ENCODE results near the gene CNTNAP5.

CNTNAP5 gene

DNA sequence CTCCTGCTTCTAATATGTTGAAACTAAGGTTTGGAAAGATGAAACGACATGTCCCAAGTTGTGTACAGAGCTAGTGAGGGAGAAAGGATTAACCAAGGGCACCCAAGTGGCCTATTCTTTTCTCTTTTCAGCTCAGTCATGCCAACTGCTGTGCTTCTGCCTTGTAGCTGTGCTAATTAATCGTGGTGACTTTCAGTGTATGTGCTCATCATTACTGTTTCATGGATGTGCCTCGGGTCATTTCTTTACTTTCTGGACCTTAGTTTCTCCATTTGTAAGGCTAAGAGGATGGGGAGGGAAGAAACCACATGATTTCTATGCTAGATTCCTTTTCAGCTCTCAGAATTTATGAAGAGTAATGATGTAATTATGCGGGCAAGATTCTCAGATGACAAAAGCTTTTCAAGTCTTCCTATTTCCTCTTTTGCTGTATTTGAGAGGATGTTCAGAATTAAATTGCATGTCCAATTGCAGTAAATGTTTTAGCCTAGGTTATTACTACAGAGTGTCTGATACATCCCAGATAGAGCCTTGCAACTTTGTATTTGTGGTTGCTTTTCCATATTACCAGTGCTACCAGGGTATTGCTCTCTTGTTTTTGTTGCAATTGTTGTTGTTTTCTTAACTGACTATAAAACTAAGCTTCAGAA is 621.2 kb downstream of the CNTNAP5 start:
- TF ChIP-seq, protein P1, sequence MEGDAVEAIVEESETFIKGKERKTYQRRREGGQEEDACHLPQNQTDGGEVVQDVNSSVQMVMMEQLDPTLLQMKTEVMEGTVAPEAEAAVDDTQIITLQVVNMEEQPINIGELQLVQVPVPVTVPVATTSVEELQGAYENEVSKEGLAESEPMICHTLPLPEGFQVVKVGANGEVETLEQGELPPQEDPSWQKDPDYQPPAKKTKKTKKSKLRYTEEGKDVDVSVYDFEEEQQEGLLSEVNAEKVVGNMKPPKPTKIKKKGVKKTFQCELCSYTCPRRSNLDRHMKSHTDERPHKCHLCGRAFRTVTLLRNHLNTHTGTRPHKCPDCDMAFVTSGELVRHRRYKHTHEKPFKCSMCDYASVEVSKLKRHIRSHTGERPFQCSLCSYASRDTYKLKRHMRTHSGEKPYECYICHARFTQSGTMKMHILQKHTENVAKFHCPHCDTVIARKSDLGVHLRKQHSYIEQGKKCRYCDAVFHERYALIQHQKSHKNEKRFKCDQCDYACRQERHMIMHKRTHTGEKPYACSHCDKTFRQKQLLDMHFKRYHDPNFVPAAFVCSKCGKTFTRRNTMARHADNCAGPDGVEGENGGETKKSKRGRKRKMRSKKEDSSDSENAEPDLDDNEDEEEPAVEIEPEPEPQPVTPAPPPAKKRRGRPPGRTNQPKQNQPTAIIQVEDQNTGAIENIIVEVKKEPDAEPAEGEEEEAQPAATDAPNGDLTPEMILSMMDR (IDR thresholded peaks at IDR 0.05) = no peak
- no peak for TF ChIP-seq ZFX (IDR thresholded peaks at IDR 0.05; ENCODE audit: borderline replicate concordance)
- H3K27ac ChIP-seq = no peak overlapping the region

DNA sequence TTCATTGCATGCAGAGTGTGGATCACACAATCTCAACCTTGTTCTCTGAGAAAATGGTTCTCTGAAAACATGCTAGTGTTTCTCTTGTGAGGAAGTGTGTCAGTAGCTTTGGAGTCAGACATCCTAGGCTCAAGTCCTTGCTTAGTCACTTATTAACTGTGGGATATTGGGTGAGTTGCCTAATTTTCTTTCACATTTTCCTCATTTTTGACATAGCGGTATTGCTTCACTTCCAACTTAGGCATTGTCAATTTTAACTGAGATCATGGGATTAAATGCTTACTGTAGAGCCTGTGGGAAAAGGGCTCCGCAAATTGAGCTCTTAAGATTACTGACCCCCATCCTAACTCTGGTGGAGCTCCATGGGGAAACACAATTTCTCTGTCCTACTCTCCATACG is 622.2 kb downstream of the CNTNAP5 start:
- H3K27ac ChIP-seq = no peak overlapping the region
- TF ChIP-seq ZFX (IDR thresholded peaks at IDR 0.05; ENCODE audit: borderline replicate concordance) = no peak
- TF ChIP-seq, protein P1 (IDR thresholded peaks at IDR 0.05) = no peak

DNA sequence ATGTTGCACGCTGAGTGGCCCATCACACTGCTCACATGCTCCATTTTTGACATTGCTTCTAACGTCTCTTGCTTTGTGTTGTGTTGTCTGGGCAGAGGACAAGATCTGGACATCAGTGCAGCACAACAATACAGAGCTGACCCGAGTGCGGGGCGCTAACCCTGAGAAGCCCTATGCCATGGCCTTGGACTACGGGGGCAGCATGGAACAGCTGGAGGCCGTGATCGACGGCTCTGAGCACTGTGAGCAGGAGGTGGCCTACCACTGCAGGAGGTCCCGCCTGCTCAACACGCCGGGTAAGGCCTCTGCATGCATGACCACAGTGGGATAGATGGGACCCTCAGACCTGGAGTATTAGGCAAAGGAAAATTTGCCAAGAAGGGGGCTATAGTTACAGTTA is 622.6 kb downstream of the CNTNAP5 start:
- H3K27ac ChIP-seq = no peak overlapping the region
- TF ChIP-seq, protein P1 (IDR thresholded peaks at IDR 0.05) = no peak
- no peak for TF ChIP-seq ZFX (IDR thresholded peaks at IDR 0.05; ENCODE audit: borderline replicate concordance)

DNA sequence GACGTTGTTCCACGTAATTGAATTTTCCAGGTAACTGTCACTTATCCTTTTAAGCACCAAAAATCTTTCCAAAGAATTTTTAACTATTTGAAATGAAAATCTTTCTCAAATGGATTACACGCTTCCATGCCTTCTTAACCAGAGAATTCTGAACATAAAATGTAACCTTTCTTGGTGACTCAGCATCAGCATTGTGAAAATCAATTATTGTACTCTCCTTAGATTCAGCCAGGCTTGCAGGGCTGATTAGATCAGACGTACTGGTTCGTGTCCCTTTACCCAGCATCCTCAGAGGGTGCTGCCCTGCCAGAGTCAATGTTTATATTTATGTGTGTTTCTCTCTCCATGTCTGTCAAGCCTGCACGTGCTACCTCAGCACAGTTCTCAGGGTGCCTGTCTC is 623.9 kb downstream of the CNTNAP5 start:
- TF ChIP-seq ZFX (IDR thresholded peaks at IDR 0.05; ENCODE audit: borderline replicate concordance) = no peak
- TF ChIP-seq, protein P1 (IDR thresholded peaks at IDR 0.05) = no peak
- no peak overlapping the region for H3K27ac ChIP-seq

DNA sequence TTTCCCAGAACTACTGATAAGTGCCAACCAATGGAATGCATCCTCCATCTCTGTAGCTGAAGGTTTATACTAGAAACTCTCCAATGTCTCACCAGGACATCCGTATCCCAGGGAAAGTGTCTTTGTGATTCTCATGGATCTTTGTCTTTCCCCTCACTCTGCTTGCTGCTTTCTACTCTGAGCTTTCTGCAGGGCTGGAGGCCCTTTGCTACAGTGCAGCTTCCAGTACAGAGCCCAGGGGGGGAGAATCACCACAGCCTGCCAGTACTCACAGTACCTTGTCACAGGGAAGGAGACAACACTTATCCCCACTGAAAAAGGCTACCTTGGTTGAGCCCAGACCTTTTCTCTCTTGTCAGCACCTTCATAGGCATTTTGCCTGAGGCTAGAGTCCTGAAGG is 627.0 kb downstream of the CNTNAP5 start:
- no peak overlapping the region for H3K27ac ChIP-seq
- TF ChIP-seq, protein P1 (IDR thresholded peaks at IDR 0.05) = no peak
- TF ChIP-seq ZFX (IDR thresholded peaks at IDR 0.05; ENCODE audit: borderline replicate concordance) = no peak

DNA sequence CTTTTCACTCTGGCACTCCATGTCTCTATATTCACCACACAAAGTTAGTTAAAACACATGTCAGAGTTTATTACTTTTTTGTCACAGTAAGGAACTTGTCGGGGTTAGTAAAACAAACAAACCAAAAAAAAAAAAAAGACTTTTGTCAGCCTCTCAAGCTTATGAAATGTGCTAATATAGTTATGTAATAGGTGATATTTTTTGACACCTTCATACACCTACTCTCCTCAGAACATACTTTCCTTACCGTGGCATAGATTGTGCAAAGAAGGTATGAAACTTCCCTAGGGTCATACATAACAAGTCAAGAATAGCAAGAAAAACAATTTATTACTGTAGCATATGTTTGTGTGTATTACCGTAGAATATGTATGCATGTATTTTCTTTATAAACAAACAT is 633.3 kb downstream of the CNTNAP5 start:
- TF ChIP-seq, protein P1 (IDR thresholded peaks at IDR 0.05) = no peak
- no peak for TF ChIP-seq ZFX (IDR thresholded peaks at IDR 0.05; ENCODE audit: borderline replicate concordance)
- no peak overlapping the region for H3K27ac ChIP-seq

DNA sequence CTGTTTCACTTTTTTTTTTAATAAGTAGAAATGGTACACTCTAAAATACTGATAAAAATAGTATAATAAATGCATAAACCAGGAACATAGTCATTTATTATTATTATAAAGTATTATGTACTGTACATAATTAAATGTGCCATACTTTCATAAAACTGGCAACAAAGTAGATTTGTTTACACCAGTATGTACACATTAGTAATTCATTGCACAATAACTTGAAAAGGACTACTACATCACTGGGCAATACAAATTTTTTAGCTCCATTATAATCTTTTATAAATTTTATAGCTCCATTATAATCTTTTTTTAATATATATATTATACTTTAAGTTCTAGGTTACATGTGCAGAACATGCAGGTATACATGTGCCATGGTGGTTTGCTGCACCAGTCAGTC is 636.5 kb downstream of the CNTNAP5 start:
- H3K27ac ChIP-seq = no peak overlapping the region
- TF ChIP-seq ZFX (IDR thresholded peaks at IDR 0.05; ENCODE audit: borderline replicate concordance) = no peak
- TF ChIP-seq, protein P1 (IDR thresholded peaks at IDR 0.05) = no peak
